GM23338 (cell line): ENCODE measurements around the gene SIN3B. TPM values are rescaled to one million over a fixed set of nuclear protein-coding genes. Genes with fewer than 3 reads are reported as not detected.

Source experiments
- ATAC-seq: fragments of 200-7000 bp; cut with Tn5 transposase; 3 replicates; pipeline ENCODE4 v1.9.1; 2020
- DNase-seq: peaks from one replicate; pipeline ENCODE4 v3.0.0-alpha.2; 2015; ENCODE audit warnings: low spot score
- H2AFZ ChIP-seq: fragments of 200-600 bp; sonication (generic); 2 replicates; pipeline ENCODE4 v1.8.0; 2016; ENCODE audit warnings: antibody characterized with exemption, mild to moderate bottlenecking, moderate library complexity
- H3F3A ChIP-seq: fragments of 200-600 bp; sonication (generic); replicated peaks from 2 replicates; pipeline ENCODE4 v1.8.0; 2017; ENCODE audit warnings: antibody characterized with exemption, mixed run types, low read depth
- H3K27ac ChIP-seq: fragments of 200-600 bp; sonication (generic); 2 replicates; pipeline ENCODE4 v1.6.1; 2016; ENCODE audit warnings: low read depth
- H3K27me3 ChIP-seq: fragments of 200-600 bp; sonication (generic); 2 replicates; pipeline ENCODE4 v1.8.0; 2016; ENCODE audit warnings: mild to moderate bottlenecking, mixed run types, moderate library complexity; ENCODE audit not compliant: insufficient read depth
- H3K36me3 ChIP-seq: fragments of 200-600 bp; sonication (generic); 2 replicates; pipeline ENCODE4 v1.8.0; 2016; ENCODE audit warnings: mild to moderate bottlenecking; ENCODE audit not compliant: insufficient read depth
- H3K4me1 ChIP-seq: fragments of 200-600 bp; sonication (generic); 2 replicates; pipeline ENCODE4 v1.8.0; 2016; ENCODE audit warnings: mild to moderate bottlenecking, moderate library complexity; ENCODE audit not compliant: insufficient read depth
- H3K4me2 ChIP-seq: fragments of 200-600 bp; sonication (generic); 2 replicates; pipeline ENCODE4 v1.7.1; 2017; ENCODE audit warnings: mixed run types
- H3K4me3 ChIP-seq: fragments of 200-600 bp; sonication (generic); 2 replicates; pipeline ENCODE4 v1.6.1; 2016; ENCODE audit warnings: mixed run types
- H3K79me2 ChIP-seq: fragments of 200-600 bp; sonication (generic); replicated peaks from 2 replicates; pipeline ENCODE4 v1.8.0; 2017; ENCODE audit warnings: mild to moderate bottlenecking; ENCODE audit not compliant: insufficient read depth
- H3K9me2 ChIP-seq: fragments of 200-600 bp; sonication (generic); 2 replicates; pipeline ENCODE4 v1.8.0; 2017; ENCODE audit not compliant: insufficient read depth
- H4K20me1 ChIP-seq: fragments of 200-600 bp; sonication (generic); replicated peaks from 2 replicates; pipeline ENCODE4 v1.8.0; 2017; ENCODE audit warnings: mild to moderate bottlenecking; ENCODE audit not compliant: insufficient read depth
- H3K27ac Mint-ChIP-seq: 2 replicates; pipeline ENCODE4 v1.8.0; 2020; ENCODE audit warnings: inconsistent platforms, mild to moderate bottlenecking, moderate library complexity, mixed read lengths
- H3K27me3 Mint-ChIP-seq: 3 replicates; pipeline ENCODE4 v1.8.0; 2022; ENCODE audit warnings: low read depth, mild to moderate bottlenecking, moderate library complexity, mixed read lengths, inconsistent platforms; ENCODE audit not compliant: insufficient read depth, poor library complexity
- H3K36me3 Mint-ChIP-seq: 3 replicates; pipeline ENCODE4 v1.8.0; 2021; ENCODE audit warnings: low read depth, mild to moderate bottlenecking, inconsistent platforms, moderate library complexity, mixed read lengths
- H3K4me1 Mint-ChIP-seq: 3 replicates; pipeline ENCODE4 v1.8.0; 2020; ENCODE audit warnings: mild to moderate bottlenecking, inconsistent platforms, mixed read lengths
- H3K4me3 Mint-ChIP-seq: 3 replicates; pipeline ENCODE4 v1.8.0; 2021; ENCODE audit warnings: moderate library complexity, mild to moderate bottlenecking, inconsistent platforms, mixed read lengths
- H3K9me3 Mint-ChIP-seq: 3 replicates; pipeline ENCODE4 v1.8.0; 2020; ENCODE audit warnings: moderate library complexity, mild to moderate bottlenecking, inconsistent platforms, mixed read lengths
- CREB1 ChIP-seq: fragments of 250-450 bp; sonication (Bioruptor Pico); IDR thresholded peaks from 2 replicates; pipeline ENCODE4 v1.5.0; 2020; ENCODE audit warnings: low read depth, mild to moderate bottlenecking, moderate library complexity
- CTCF ChIP-seq, 2 experiments: fragments of 200-600 bp in 1 of 2; sonication (generic) in 1 of 2; conservative IDR thresholded peaks; 2 replicates each; pipeline versions ENCODE4 v1.5.1 to v1.6.1; 2016 to 2017; ENCODE audit warnings: antibody characterized with exemption in 2 of 2, low read depth in 2 of 2, mild to moderate bottlenecking in 2 of 2, moderate library complexity in 1 of 2
- EZH2phosphoT487 ChIP-seq: fragments of 200-600 bp; sonication (generic); IDR thresholded peaks from one replicate; pipeline ENCODE4 v1.8.1; 2018; ENCODE audit warnings: antibody characterized with exemption; ENCODE audit not compliant: unreplicated experiment
- JUNB ChIP-seq: IDR thresholded peaks from one replicate; pipeline ENCODE4 v1.6.1; 2016; ENCODE audit warnings: antibody characterized with exemption; ENCODE audit not compliant: unreplicated experiment
- NANOG ChIP-seq: IDR thresholded peaks from 2 replicates; pipeline ENCODE4 v1.6.1; 2016; ENCODE audit warnings: antibody characterized with exemption, borderline replicate concordance
- ZNF114 ChIP-seq: fragments of 250-450 bp; sonication (Bioruptor Pico); IDR thresholded peaks from 2 replicates; pipeline ENCODE4 v1.5.0; 2020; ENCODE audit warnings: mild to moderate bottlenecking, moderate library complexity
- ZNF331 ChIP-seq: fragments of 250-450 bp; sonication (Bioruptor Pico); IDR thresholded peaks from 2 replicates; pipeline ENCODE4 v1.5.0; 2020; ENCODE audit warnings: low read depth, mild to moderate bottlenecking, moderate library complexity
- ZNF462 ChIP-seq: fragments of 250-450 bp; sonication (Bioruptor Pico); IDR thresholded peaks from 2 replicates; pipeline ENCODE4 v1.5.0; 2020; ENCODE audit warnings: mild to moderate bottlenecking, moderate library complexity
- polyA plus RNA-seq: library from polyadenylated mRNA; unstranded; fragments of >200 nt; fragmentation: Nextera tagmentation; extraction: Ambion mirVana; gene quantifications from 2 replicates; pipeline ENCODE4 v1.2.1, GENCODE V29; 2016
- total RNA-seq: library from RNA; depleted of rRNA; stranded (reverse); fragments of >200 nt; shearing (Covaris generic); gene quantifications from 2 replicates; pipeline ENCODE4 v1.2.3, GENCODE V29; 2014
- TF ChIP-seq, protein P1 (sequence below): IDR thresholded peaks from one replicate; pipeline ENCODE4 v1.6.1; 2018; ENCODE audit warnings: antibody characterized with exemption; ENCODE audit not compliant: unreplicated experiment
- TF ChIP-seq, protein P2 (sequence below): IDR thresholded peaks from 2 replicates; pipeline ENCODE4 v1.6.1; 2016; ENCODE audit warnings: antibody characterized with exemption

SIN3B gene
- total and polyA plus RNA-seq, 2 experiments from 2014 or later = 37.6 to 68.6 TPM

- Histone ChIP-seq H3K36me3 (no peaks in the 10 kb centered on the region), H3K27me3 (no peaks in the 10 kb centered on the region), H3K4me3 (no peak overlapping the region), H3F3A (no peaks in the 10 kb centered on the region), H3K4me1 (no peaks in the 10 kb centered on the region; the same call in 1 of the 2 replicates), H3K79me2 (no peaks in the 10 kb centered on the region), H3K9me2 (no peaks in the 10 kb centered on the region), H2AFZ (no peak overlapping the region), H3K4me2 (no peak overlapping the region), H4K20me1 (no peaks in the 10 kb centered on the region), H3K27ac (no peak overlapping the region)
- Mint-ChIP-seq H3K9me3 (peaks cover 2% of the 10 kb centered on the region; the same call in 1 of the 3 replicates), H3K27me3 (peaks cover 6% of the 10 kb centered on the region), H3K4me3 (no peak overlapping the region), H3K4me1 (peaks cover 3% of the 10 kb centered on the region; the same call in 2 of the 3 replicates), H3K36me3 (no peaks in the 10 kb centered on the region), H3K27ac (no peak overlapping the region)
- ATAC-seq (peak; percentile 15; the same call in 2 of the 3 replicates), DNase-seq (no peak)
- TF ChIP-seq, protein P1, sequence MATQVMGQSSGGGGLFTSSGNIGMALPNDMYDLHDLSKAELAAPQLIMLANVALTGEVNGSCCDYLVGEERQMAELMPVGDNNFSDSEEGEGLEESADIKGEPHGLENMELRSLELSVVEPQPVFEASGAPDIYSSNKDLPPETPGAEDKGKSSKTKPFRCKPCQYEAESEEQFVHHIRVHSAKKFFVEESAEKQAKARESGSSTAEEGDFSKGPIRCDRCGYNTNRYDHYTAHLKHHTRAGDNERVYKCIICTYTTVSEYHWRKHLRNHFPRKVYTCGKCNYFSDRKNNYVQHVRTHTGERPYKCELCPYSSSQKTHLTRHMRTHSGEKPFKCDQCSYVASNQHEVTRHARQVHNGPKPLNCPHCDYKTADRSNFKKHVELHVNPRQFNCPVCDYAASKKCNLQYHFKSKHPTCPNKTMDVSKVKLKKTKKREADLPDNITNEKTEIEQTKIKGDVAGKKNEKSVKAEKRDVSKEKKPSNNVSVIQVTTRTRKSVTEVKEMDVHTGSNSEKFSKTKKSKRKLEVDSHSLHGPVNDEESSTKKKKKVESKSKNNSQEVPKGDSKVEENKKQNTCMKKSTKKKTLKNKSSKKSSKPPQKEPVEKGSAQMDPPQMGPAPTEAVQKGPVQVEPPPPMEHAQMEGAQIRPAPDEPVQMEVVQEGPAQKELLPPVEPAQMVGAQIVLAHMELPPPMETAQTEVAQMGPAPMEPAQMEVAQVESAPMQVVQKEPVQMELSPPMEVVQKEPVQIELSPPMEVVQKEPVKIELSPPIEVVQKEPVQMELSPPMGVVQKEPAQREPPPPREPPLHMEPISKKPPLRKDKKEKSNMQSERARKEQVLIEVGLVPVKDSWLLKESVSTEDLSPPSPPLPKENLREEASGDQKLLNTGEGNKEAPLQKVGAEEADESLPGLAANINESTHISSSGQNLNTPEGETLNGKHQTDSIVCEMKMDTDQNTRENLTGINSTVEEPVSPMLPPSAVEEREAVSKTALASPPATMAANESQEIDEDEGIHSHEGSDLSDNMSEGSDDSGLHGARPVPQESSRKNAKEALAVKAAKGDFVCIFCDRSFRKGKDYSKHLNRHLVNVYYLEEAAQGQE = no peak
- TF ChIP-seq CREB1 (CRISPR knock-in tag) (no peak), NANOG (no peak), JUNB (no peak), ZNF114 (CRISPR knock-in tag) (no peak), ZNF462 (CRISPR knock-in tag) (no peak), CTCF (conservative IDR thresholded peaks at IDR 0.05; ENCODE audit: low read depth in 2 of 2) (no peak), ZNF331 (CRISPR knock-in tag) (no peak), EZH2phosphoT487 (no peak)
- TF ChIP-seq, protein P2, sequence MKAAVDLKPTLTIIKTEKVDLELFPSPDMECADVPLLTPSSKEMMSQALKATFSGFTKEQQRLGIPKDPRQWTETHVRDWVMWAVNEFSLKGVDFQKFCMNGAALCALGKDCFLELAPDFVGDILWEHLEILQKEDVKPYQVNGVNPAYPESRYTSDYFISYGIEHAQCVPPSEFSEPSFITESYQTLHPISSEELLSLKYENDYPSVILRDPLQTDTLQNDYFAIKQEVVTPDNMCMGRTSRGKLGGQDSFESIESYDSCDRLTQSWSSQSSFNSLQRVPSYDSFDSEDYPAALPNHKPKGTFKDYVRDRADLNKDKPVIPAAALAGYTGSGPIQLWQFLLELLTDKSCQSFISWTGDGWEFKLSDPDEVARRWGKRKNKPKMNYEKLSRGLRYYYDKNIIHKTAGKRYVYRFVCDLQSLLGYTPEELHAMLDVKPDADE = no peak
These were observed 60.2 kb downstream of the SIN3B start for GRCh38 chr19:16889366-16889882.
